Glomerular endothelial cell (primary cell): Measurements from ENCODE around the gene STX3. TPM values are rescaled to one million over a fixed set of nuclear protein-coding genes. Genes with fewer than 3 reads are reported as not detected.
"Not testable (repeated sequence)": the region's sequence is repeated elsewhere in the genome, so short reads cannot be mapped to it uniquely, and the experiment has no call there.

Source experiments
- DNase-seq: peaks from one replicate; pipeline ENCODE4 v3.0.0-alpha.2; 2011; ENCODE audit warnings: low read depth, low spot score; ENCODE audit errors: extremely low read depth
- total RNA-seq: library from RNA; depleted of rRNA; stranded (reverse); fragments of >200 nt; gene quantifications from 2 replicates; pipeline ENCODE4 v1.2.3, GENCODE V29; 2015

STX3 gene
- total RNA-seq, 1 donor from 2014 or later: 70.9 TPM

DNA sequence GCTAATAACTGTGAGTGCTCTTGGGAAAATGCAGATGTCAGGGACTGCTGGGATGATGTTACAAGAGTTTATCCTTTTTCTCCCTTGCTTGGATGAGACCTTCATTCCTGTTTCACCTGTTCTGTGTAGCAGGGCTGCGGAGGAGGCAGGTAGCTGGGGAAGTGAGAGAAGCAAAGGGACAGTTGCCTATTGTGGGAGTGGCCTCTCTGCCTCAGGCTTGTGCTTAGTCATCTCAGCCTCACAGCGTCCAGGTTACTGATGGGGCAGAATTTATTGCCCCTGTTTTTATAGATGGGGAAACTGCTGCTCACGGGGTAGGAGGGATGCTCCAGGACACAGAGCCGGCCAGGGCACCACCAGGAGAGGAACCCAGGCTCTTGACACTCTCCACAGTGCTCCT is 1.7 kb downstream of the STX3 start:
- DNase-seq: no peak

- DNase-seq: no peak
Observed at GRCh38 chr11:59758401-59759037, 3.3 kb downstream of the STX3 start.

DNA sequence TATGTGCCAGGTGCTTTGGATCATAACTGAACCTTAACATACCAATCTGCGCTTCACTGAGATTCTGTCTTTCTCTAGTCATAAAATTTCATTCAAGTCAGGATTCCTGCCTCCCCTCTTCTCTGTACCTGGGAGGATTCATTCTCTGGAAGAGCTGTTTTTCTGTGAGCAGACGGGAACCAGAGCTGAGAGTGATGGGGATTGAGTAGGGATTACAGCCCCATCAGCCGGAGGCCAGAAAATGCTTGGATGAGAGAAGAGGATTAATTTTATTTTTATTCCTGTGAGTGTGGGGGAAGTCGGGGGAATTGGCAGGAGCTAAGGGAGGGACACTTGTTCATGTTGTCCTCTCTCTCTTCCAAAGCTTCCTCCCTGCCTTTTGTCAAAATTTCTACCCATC is 4.7 kb downstream of the STX3 start:
- DNase-seq: no peak

DNA sequence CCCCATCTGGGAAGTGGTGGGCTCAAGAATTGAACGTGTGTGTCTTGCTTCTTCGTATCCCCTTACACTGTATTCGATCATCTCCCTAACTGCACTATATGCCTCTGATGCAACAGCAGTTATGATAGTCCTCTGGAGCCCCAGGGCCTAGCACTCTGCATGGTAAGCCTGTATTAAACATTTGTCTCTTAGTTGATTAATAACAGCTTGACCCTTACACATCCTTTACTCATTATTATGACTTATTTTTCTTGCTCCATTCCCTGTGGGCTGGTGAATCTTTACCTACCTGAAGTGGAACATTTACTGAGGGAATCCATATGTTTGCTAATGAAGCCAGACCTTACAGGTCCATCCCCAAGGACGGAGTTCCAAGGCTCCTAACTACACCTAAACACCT is 5.6 kb downstream of the STX3 start:
- no peak for DNase-seq

- DNase-seq: no peak
Observed at GRCh38 chr11:59761993-59762392, 6.8 kb downstream of the STX3 start.

GRCh38 chr11:59765068-59765735 is 10.0 kb downstream of the STX3 start:
- DNase-seq: no peak

GRCh38 chr11:59766542-59767224 is 11.5 kb downstream of the STX3 start:
- no peak for DNase-seq

DNA sequence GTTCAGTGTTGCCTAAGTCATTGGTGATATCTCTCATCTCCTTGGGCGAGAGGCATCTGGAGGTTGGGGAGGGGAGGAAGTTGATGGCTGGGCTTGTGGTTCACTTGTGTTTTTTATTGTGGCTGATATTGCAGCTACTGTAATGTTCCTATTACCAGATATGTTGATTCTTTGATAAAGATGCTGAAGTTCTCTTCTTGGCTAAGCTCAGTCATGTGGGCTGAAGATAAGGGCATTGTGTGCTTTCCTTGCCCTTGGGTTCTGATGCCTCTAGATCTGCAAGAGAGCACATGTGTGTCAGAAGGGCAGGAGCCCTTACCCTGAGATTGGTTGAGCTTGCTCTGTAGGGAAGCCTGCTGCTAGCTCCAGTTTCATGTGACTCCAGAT is 12.0 kb downstream of the STX3 start:
- no peak for DNase-seq

DNA sequence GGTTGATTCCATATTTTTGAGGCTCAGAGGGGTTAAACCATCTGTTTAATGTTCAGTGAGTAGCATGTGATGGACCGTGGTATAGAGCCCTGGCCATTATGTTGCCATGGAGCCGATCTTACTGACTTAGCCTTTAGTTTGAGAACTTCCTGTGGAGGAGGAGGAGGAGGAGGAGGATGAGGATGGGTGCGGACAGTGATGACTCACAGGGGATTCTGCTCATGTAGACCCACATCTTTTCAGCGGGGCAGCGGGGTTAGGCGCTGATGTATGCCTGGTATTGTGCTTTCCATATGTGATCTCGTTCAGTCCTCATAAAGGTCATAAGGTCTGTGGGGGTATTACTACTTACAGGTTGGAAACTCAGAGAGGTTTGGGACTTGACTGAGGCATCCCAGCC is 13.9 kb downstream of the STX3 start:
- DNase-seq: no peak

- DNase-seq: no peak
Observed at GRCh38 chr11:59769828-59770227, 14.7 kb downstream of the STX3 start.

DNA sequence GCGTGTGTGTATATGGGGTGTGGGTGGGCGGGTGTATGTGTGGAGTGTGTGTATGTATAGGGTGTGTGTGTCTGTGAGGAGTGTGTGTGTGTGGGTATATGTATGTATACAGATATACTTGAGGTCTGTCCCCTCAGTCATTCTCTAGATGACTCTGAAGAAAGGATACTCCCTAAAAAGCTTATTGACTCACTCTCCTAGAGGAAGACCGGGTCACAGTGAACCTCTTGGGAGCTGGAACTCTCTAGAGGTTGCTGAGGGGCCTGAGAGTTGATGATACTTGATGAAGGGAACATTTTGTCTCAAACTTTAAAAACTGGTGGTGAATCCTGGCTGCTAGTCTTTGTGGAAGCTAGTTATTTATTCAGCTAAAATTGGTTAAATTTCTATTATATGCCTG is 15.1 kb downstream of the STX3 start:
- no peak for DNase-seq

GRCh38 chr11:59770869-59771268 is 15.7 kb downstream of the STX3 start:
- no peak for DNase-seq

- DNase-seq: no peak
Observed at GRCh38 chr11:59771605-59772004, 16.4 kb downstream of the STX3 start.

GRCh38 chr11:59773083-59773440 is 17.9 kb downstream of the STX3 start:
- DNase-seq: no peak

- no peak for DNase-seq
Observed at GRCh38 chr11:59776210-59777066, 21.3 kb downstream of the STX3 start.

GRCh38 chr11:59777104-59777503 is 21.9 kb downstream of the STX3 start:
- no peak for DNase-seq

DNA sequence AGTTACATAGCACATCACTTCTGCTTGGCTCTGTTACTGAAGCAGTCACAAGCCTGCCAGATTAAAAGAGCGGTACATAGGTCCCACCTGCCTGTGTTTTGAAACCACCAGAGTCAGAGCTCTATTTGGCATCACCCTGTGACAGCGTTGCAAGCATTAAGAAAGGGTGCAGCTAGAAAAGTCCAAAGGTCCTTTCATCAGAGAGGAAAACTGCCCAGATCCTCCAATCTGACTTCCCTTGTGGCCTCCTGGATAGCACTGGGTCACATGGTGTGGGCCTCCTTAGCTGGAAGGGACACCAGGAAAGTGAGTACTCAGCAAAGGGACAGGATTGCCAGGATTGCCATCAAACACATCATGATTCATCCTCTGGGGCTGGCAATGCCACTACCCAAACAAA is 22.9 kb downstream of the STX3 start:
- no peak for DNase-seq

GRCh38 chr11:59779487-59779886 is 24.3 kb downstream of the STX3 start:
- no peak for DNase-seq

DNA sequence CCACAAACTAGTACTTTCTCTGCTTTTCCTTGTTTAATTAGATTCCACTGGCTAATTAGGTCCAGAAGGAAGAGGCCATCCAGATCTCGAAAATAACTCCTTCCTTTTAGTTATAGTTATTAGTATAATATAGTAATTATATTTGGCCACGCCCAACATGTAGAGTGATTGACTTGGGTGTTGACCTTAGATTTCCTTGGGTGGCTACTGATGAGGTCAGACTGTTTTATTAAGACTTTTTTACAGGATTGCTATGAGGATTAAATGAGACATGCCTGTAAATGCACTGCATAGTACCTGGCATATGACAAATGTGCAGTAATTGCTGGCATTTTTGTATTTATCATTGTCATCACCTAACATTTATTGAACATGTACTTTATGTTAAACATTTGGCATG is 26.9 kb downstream of the STX3 start:
- DNase-seq: no peak

GRCh38 chr11:59783632-59784090 is 28.5 kb downstream of the STX3 start:
- DNase-seq: no peak

DNA sequence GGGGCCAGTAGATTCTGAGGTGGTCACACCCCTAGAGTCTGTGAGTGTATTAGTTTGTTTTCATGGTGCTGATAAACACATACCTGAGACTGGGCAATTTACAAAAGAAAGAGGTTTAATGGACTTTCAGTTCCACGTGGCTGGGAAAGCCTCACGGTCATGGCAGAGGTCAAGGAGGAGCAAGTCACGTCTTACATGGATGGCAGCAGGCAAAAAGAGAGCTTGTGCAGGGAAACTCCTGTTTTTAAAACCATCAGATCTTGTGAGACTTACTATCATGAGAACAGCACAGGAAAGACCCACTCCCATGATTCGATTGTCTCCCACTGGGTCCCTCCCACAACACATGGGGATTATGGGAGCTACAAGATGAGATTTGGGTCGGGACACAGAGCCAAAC is 29.3 kb downstream of the STX3 start:
- not testable (repeated sequence) for DNase-seq
